ENCODE results near the gene TOX3.

DNA sequence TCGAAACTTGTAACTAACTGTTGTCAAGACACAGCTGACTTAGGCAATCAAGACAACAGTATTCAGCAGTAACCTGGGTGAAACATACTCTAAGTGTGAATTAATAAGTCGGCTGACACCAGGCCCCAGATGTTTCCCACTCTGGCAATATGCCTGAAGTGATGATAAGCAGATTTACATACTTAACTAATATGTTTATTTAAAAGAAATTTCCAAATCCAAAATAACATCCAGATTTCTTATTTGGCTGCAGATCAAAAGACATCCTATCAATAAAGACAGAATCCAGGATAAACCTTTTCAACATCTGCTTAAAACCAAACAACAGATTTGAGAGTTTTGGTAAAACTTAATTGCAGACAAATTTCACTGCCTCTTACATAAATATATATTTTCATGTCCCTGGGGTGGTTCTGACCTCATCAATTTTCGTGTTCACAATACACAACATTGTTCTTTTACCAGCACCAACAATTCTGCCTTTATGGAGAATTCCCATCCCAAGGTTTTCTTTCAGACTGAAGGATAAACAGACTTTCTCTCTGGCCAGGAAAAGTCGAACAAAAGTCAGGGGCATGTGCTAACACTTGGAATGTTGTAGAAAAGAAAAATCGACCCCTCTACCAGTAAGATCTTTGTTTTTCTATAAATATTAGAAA, 45.1 kb upstream of the TOX3 start:
- TF ChIP-seq POLR2A (IDR thresholded peaks at IDR 0.05; ENCODE audit: low read depth, low read length) (no peak), POLR2AphosphoS5 (IDR thresholded peaks at IDR 0.05; ENCODE audit: low read depth, low read length) (no peak), TAF1 (IDR thresholded peaks at IDR 0.05; ENCODE audit: low read depth, low read length) (no peak), SPI1 (IDR thresholded peaks at IDR 0.05; ENCODE audit: low read depth, low read length) (no peak), POU2F2 (IDR thresholded peaks at IDR 0.05; ENCODE audit: low read depth, low read length) (no peak)

Measured in GM12891 (cell line).